Naive thymus-derived CD8-positive, alpha-beta T cell (primary cell): ENCODE measurements around the gene CCL27. TPM values are rescaled to one million over a fixed set of nuclear protein-coding genes. Genes with fewer than 3 reads are reported as not detected.

Source experiments
- ATAC-seq, 2 donors: fragments of 150-1000 bp; cut with Tn5 transposase in 1 of 2; sonication (Bioruptor Pico), chemical (Tn5 transposase) in 1 of 2; 1 replicate in 1 of 2; 2 replicates in 1 of 2; pipeline ENCODE4 v1.10.0; 2021; ENCODE audit warnings: mild to moderate bottlenecking in 2 of 2, moderate library complexity in 2 of 2
- POLR2A ChIA-PET: fragments of 350-600 bp; sonication (Branson Sonifier 250); formaldehyde crosslinking; loops from one replicate; lab custom pipeline; 2021; ENCODE audit warnings: antibody characterized with exemption; lab: Charles Lee
- DNase-seq, 10 donors: peaks; one replicate each; pipeline versions ENCODE4 v3.0.0 to v3.0.0-alpha.2; 2020 to 2022
- H3K27ac Mint-ChIP-seq, 10 donors: one replicate each; pipeline ENCODE4 v1.8.0; 2020 to 2022; ENCODE audit warnings: mild to moderate bottlenecking in 10 of 10, mixed read lengths in 10 of 10, moderate library complexity in 4 of 10, inconsistent platforms in 1 of 10
- H3K27me3 Mint-ChIP-seq, 5 donors: one replicate each; pipeline ENCODE4 v1.8.0; 2021 to 2022; ENCODE audit warnings: mixed read lengths in 5 of 5
- H3K36me3 Mint-ChIP-seq, 3 donors: one replicate each; pipeline ENCODE4 v1.8.0; 2020 to 2022; ENCODE audit warnings: mixed read lengths in 3 of 3, mild to moderate bottlenecking in 2 of 3, inconsistent platforms in 1 of 3
- H3K4me1 Mint-ChIP-seq, 4 donors: one replicate each; pipeline ENCODE4 v1.8.0; 2021 to 2022; ENCODE audit warnings: mixed read lengths in 4 of 4
- H3K4me3 Mint-ChIP-seq, 10 donors: one replicate each; pipeline ENCODE4 v1.8.0; 2020 to 2022; ENCODE audit warnings: mild to moderate bottlenecking in 10 of 10, mixed read lengths in 10 of 10, moderate library complexity in 6 of 10, inconsistent platforms in 1 of 10
- H3K9me3 Mint-ChIP-seq, 9 donors: one replicate each; pipeline ENCODE4 v1.8.0; 2020 to 2022; ENCODE audit warnings: mixed read lengths in 9 of 9, mild to moderate bottlenecking in 3 of 9, inconsistent platforms in 1 of 9, moderate library complexity in 1 of 9
- polyA plus RNA-seq, 3 donors: library from polyadenylated mRNA; unstranded; fragments of 300-500 nt; fragmentation: Illumina TruSeq; gene quantifications; one replicate each; pipeline ENCODE4 v1.2.3, GENCODE V29; 2021
- total RNA-seq, 8 experiments: library from RNA in 2 of 8; stranded (reverse) in 2 of 8; gene quantifications; one replicate each; pipeline ENCODE4 v1.2.3 and lab custom pipeline; 2021 to 2026

CCL27 gene
- total RNA-seq (not detected), polyA plus RNA-seq (not detected), total RNA-seq (lab: John Stamatoyannopoulos, UW) (0 reads per million in 6 experiments)

- Mint-ChIP-seq H3K36me3 (peaks cover 0 to 12% (median 11%) of the 10 kb centered on the region in 3 donors), H3K9me3 (no peaks in the 10 kb centered on the region), H3K27me3 (no peaks in the 10 kb centered on the region), H3K27ac (peak within 1 kb of the TSS; percentile 79 to 99 (median 95)), H3K4me3 (peak within 1 kb of the TSS in 9 of 10 donors; percentile 36 to 95 (median 74)), H3K4me1 (peaks cover 30 to 58% (median 40%) of the 10 kb centered on the region in 4 donors)
- POLR2A ChIA-PET: interaction anchor here (1.0 to 4.5 kb wide), 6 partner anchors 10 to 51 kb away, joined by 3 to 39 read pairs (median 6); partner anchors contain the start of genes GALT, RPP25L and SIGMAR1
- ATAC-seq (no peak), DNase-seq (no peak)
These were observed at the start of gene CCL27 for GRCh38 chr9:34662526-34663302. TSS of gene CCL27 (minus strand) at chr9:34662657. CDS start at chr9:34662633, 24 bp downstream.

- peaks cover 8 to 20% (median 17%) of the 10 kb centered on the region in 5 donors for H3K27me3 Mint-ChIP-seq
- H3K4me1 Mint-ChIP-seq: no peaks in the 10 kb centered on the region
- H3K36me3 Mint-ChIP-seq: no peaks in the 10 kb centered on the region
- no peak overlapping the region for H3K27ac Mint-ChIP-seq
- DNase-seq (no peak), ATAC-seq (no peak)
- H3K4me3 Mint-ChIP-seq: no peak overlapping the region
- H3K9me3 Mint-ChIP-seq: peaks cover 0 to 1% (median 0%) of the 10 kb centered on the region in 9 donors
- POLR2A ChIA-PET: no interaction called here
These were observed 49.7 kb upstream of the CCL27 start for GRCh38 chr9:34712140-34712539.

- peaks cover 6 to 15% (median 13%) of the 10 kb centered on the region in 5 donors for H3K27me3 Mint-ChIP-seq
- H3K9me3 Mint-ChIP-seq: peaks cover 0 to 1% (median 0%) of the 10 kb centered on the region in 9 donors
- peak within 1 kb of the TSS in 1 of 10 donors; percentile 33 for H3K27ac Mint-ChIP-seq
- DNase-seq: no peak
- H3K4me1 Mint-ChIP-seq: no peaks in the 10 kb centered on the region
- no peak for ATAC-seq
- POLR2A ChIA-PET: no interaction called here
- no peaks in the 10 kb centered on the region for H3K36me3 Mint-ChIP-seq
- H3K4me3 Mint-ChIP-seq: no peak within 1 kb of the TSS
These were observed 47.6 kb upstream of the CCL27 start, which contains the start of gene CCL21 for GRCh38 chr9:34710023-34710422. TSS of gene CCL21 (minus strand) at chr9:34710136. CDS start at chr9:34710066, 70 bp downstream.

GRCh38 chr9:34709196-34709978 lies 46.9 kb upstream of the CCL27 start:
- POLR2A ChIA-PET: interaction anchor here (0.6 kb wide), 1 partner anchor 654 kb away, joined by 3 read pairs; no protein-coding TSS in a partner anchor
- no peak overlapping the region for H3K27ac Mint-ChIP-seq
- no peaks in the 10 kb centered on the region for H3K4me1 Mint-ChIP-seq
- H3K4me3 Mint-ChIP-seq: no peak overlapping the region
- DNase-seq: no peak
- no peaks in the 10 kb centered on the region for H3K9me3 Mint-ChIP-seq
- no peak for ATAC-seq
- H3K27me3 Mint-ChIP-seq: peaks cover 3 to 13% (median 9%) of the 10 kb centered on the region in 5 donors
- no peaks in the 10 kb centered on the region for H3K36me3 Mint-ChIP-seq

- no peaks in the 10 kb centered on the region for H3K36me3 Mint-ChIP-seq
These were observed 44.7 kb upstream of the CCL27 start for GRCh38 chr9:34707130-34707529.

GRCh38 chr9:34701769-34702736 lies 39.6 kb upstream of the CCL27 start:
- POLR2A ChIA-PET: interaction anchor here (0.8 to 2.2 kb wide), 3 partner anchors 37 to 64 kb away, joined by 3 to 6 read pairs (median 4); partner anchors contain the start of genes GALT and SIGMAR1
- DNase-seq (peak; percentile 60 to 85 (median 74)), ATAC-seq (peak; percentile 78 to 80)
- no peaks in the 10 kb centered on the region for H3K36me3 Mint-ChIP-seq
- peak overlapping the region; percentile 56 to 88 (median 84) for H3K4me3 Mint-ChIP-seq
- H3K9me3 Mint-ChIP-seq: no peaks in the 10 kb centered on the region
- peaks cover 0 to 14% (median 6%) of the 10 kb centered on the region in 5 donors for H3K27me3 Mint-ChIP-seq
- H3K4me1 Mint-ChIP-seq: peaks cover 4 to 9% (median 5%) of the 10 kb centered on the region in 4 donors
- peak overlapping the region in 3 of 10 donors; percentile 41 to 74 (median 66) for H3K27ac Mint-ChIP-seq

More at GRCh38 chr9:34707130-34707529, 44.7 kb upstream of the CCL27 start:
- POLR2A ChIA-PET: no interaction called here
- peaks cover 0 to 5% (median 0%) of the 10 kb centered on the region in 5 donors for H3K27me3 Mint-ChIP-seq
- no peaks in the 10 kb centered on the region for H3K9me3 Mint-ChIP-seq
- no peak for DNase-seq
- ATAC-seq: no peak
- no peak overlapping the region for H3K27ac Mint-ChIP-seq
- H3K4me1 Mint-ChIP-seq: peaks cover 0 to 1% (median under 1%) of the 10 kb centered on the region in 4 donors
- H3K4me3 Mint-ChIP-seq: no peak overlapping the region

- no peaks in the 10 kb centered on the region for H3K9me3 Mint-ChIP-seq
- ATAC-seq (peak; percentile 87 to 88), DNase-seq (peak; percentile 53 to 84 (median 76))
- no peaks in the 10 kb centered on the region for H3K36me3 Mint-ChIP-seq
- peak overlapping the region in 1 of 10 donors; percentile 52 for H3K27ac Mint-ChIP-seq
- peaks cover 4 to 9% (median 5%) of the 10 kb centered on the region in 4 donors for H3K4me1 Mint-ChIP-seq
- peaks cover 0 to 14% (median 5%) of the 10 kb centered on the region in 5 donors for H3K27me3 Mint-ChIP-seq
- POLR2A ChIA-PET: interaction anchor here (2.2 kb wide), 1 partner anchor 36 kb away, joined by 6 read pairs; no protein-coding TSS in a partner anchor
- H3K4me3 Mint-ChIP-seq: peak overlapping the region; percentile 50 to 88 (median 65)
These were observed 38.7 kb upstream of the CCL27 start for GRCh38 chr9:34701023-34701768.

- Mint-ChIP-seq H3K27me3 (peaks cover 0 to 5% (median 2%) of the 10 kb centered on the region in 5 donors), H3K36me3 (no peaks in the 10 kb centered on the region), H3K4me3 (no peak overlapping the region), H3K27ac (no peak overlapping the region), H3K4me1 (no peaks in the 10 kb centered on the region), H3K9me3 (no peaks in the 10 kb centered on the region)
- ATAC-seq (no peak), DNase-seq (no peak)
- POLR2A ChIA-PET: interaction anchor here (0.7 kb wide), 1 partner anchor 53 kb away, joined by 3 read pairs; no protein-coding TSS in a partner anchor
These were observed 32.4 kb upstream of the CCL27 start for GRCh38 chr9:34694811-34695210.

GRCh38 chr9:34693560-34693959 lies 31.1 kb upstream of the CCL27 start:
- peaks cover 0 to 5% (median 2%) of the 10 kb centered on the region in 5 donors for H3K27me3 Mint-ChIP-seq
- no peak for ATAC-seq
- no peaks in the 10 kb centered on the region for H3K36me3 Mint-ChIP-seq
- H3K27ac Mint-ChIP-seq: no peak overlapping the region
- no peaks in the 10 kb centered on the region for H3K9me3 Mint-ChIP-seq
- no peak for DNase-seq
- POLR2A ChIA-PET: interaction anchor here (0.6 kb wide), 1 partner anchor 60 kb away, joined by 3 read pairs; no protein-coding TSS in a partner anchor
- H3K4me3 Mint-ChIP-seq: no peak overlapping the region
- H3K4me1 Mint-ChIP-seq: no peaks in the 10 kb centered on the region

- DNase-seq (no peak), ATAC-seq (no peak)
- Mint-ChIP-seq H3K27me3 (peaks cover 0 to 5% (median 2%) of the 10 kb centered on the region in 5 donors), H3K4me3 (no peak overlapping the region), H3K36me3 (no peaks in the 10 kb centered on the region), H3K9me3 (no peaks in the 10 kb centered on the region), H3K4me1 (no peaks in the 10 kb centered on the region), H3K27ac (no peak overlapping the region)
- POLR2A ChIA-PET: no interaction called here
These were observed 29.5 kb upstream of the CCL27 start for GRCh38 chr9:34691936-34692315.
